ENCODE measurements around the gene PTPN4.

The PTPN4 gene

GRCh38 chr2:119939915-119940314 lies 180.2 kb downstream of the PTPN4 start:
- no peak for TF ChIP-seq CTCF (IDR thresholded peaks at IDR 0.05; ENCODE audit: poor library complexity, severe bottlenecking)
- Histone ChIP-seq H3K4me1 (ENCODE audit: insufficient read depth, poor library complexity, severe bottlenecking) (no peaks in the 10 kb centered on the region), H3K27ac (ENCODE audit: poor library complexity, severe bottlenecking) (no peak overlapping the region), H3K27me3 (ENCODE audit: insufficient read depth, poor library complexity, severe bottlenecking) (no peaks in the 10 kb centered on the region), H3K36me3 (ENCODE audit: low read depth) (peaks cover 17% of the 10 kb centered on the region), H3K4me3 (ENCODE audit: severe bottlenecking) (no peak overlapping the region), H3K9me3 (ENCODE audit: severe bottlenecking) (no peaks in the 10 kb centered on the region)
- ATAC-seq (ENCODE audit: low read depth) (no peak), DNase-seq (ENCODE audit: low spot score) (no peak)

- no peak for TF ChIP-seq CTCF (IDR thresholded peaks at IDR 0.05; ENCODE audit: poor library complexity, severe bottlenecking)
- peaks cover 25% of the 10 kb centered on the region for H3K36me3 ChIP-seq (ENCODE audit: low read depth)
- no peaks in the 10 kb centered on the region for H3K4me1 ChIP-seq (ENCODE audit: insufficient read depth, poor library complexity, severe bottlenecking)
- no peak for DNase-seq (ENCODE audit: low spot score)
- no peak overlapping the region for H3K27ac ChIP-seq (ENCODE audit: poor library complexity, severe bottlenecking)
- no peaks in the 10 kb centered on the region for H3K27me3 ChIP-seq (ENCODE audit: insufficient read depth, poor library complexity, severe bottlenecking)
- no peak overlapping the region for H3K4me3 ChIP-seq (ENCODE audit: severe bottlenecking)
- ATAC-seq (ENCODE audit: low read depth) = no peak
- no peaks in the 10 kb centered on the region for H3K9me3 ChIP-seq (ENCODE audit: severe bottlenecking)
Measured at GRCh38 chr2:119940856-119941255, 181.1 kb downstream of the PTPN4 start.

GRCh38 chr2:119941388-119941787 lies 181.7 kb downstream of the PTPN4 start:
- Histone ChIP-seq H3K9me3 (ENCODE audit: severe bottlenecking) (no peaks in the 10 kb centered on the region), H3K27ac (ENCODE audit: poor library complexity, severe bottlenecking) (no peak overlapping the region), H3K27me3 (ENCODE audit: insufficient read depth, poor library complexity, severe bottlenecking) (no peaks in the 10 kb centered on the region), H3K4me1 (ENCODE audit: insufficient read depth, poor library complexity, severe bottlenecking) (no peaks in the 10 kb centered on the region), H3K4me3 (ENCODE audit: severe bottlenecking) (no peak overlapping the region), H3K36me3 (ENCODE audit: low read depth) (peaks cover 30% of the 10 kb centered on the region)
- DNase-seq (ENCODE audit: low spot score) (no peak), ATAC-seq (ENCODE audit: low read depth) (no peak)
- TF ChIP-seq CTCF (IDR thresholded peaks at IDR 0.05; ENCODE audit: poor library complexity, severe bottlenecking) = no peak

GRCh38 chr2:119941981-119942513 lies 182.3 kb downstream of the PTPN4 start:
- no peak overlapping the region for H3K27ac ChIP-seq (ENCODE audit: poor library complexity, severe bottlenecking)
- no peak for TF ChIP-seq CTCF (IDR thresholded peaks at IDR 0.05; ENCODE audit: poor library complexity, severe bottlenecking)
- no peak for DNase-seq (ENCODE audit: low spot score)
- no peaks in the 10 kb centered on the region for H3K9me3 ChIP-seq (ENCODE audit: severe bottlenecking)
- H3K4me3 ChIP-seq (ENCODE audit: severe bottlenecking) = no peak overlapping the region
- no peaks in the 10 kb centered on the region for H3K27me3 ChIP-seq (ENCODE audit: insufficient read depth, poor library complexity, severe bottlenecking)
- H3K4me1 ChIP-seq (ENCODE audit: insufficient read depth, poor library complexity, severe bottlenecking) = no peaks in the 10 kb centered on the region
- H3K36me3 ChIP-seq (ENCODE audit: low read depth) = peaks cover 31% of the 10 kb centered on the region
- no peak for ATAC-seq (ENCODE audit: low read depth)

- H3K36me3 ChIP-seq (ENCODE audit: low read depth) = peaks cover 38% of the 10 kb centered on the region
- DNase-seq (ENCODE audit: low spot score) (no peak), ATAC-seq (ENCODE audit: low read depth) (no peak)
- no peak overlapping the region for H3K4me3 ChIP-seq (ENCODE audit: severe bottlenecking)
- H3K4me1 ChIP-seq (ENCODE audit: insufficient read depth, poor library complexity, severe bottlenecking) = no peaks in the 10 kb centered on the region
- no peak for TF ChIP-seq CTCF (IDR thresholded peaks at IDR 0.05; ENCODE audit: poor library complexity, severe bottlenecking)
- H3K9me3 ChIP-seq (ENCODE audit: severe bottlenecking) = no peaks in the 10 kb centered on the region
- H3K27me3 ChIP-seq (ENCODE audit: insufficient read depth, poor library complexity, severe bottlenecking) = no peaks in the 10 kb centered on the region
- H3K27ac ChIP-seq (ENCODE audit: poor library complexity, severe bottlenecking) = no peak overlapping the region
Measured at GRCh38 chr2:119943058-119943457, 183.3 kb downstream of the PTPN4 start.

Measured in RWPE2 (cell line).